ENCODE measurements around the gene NTN4.

Gene NTN4

GRCh38 chr12:95790033-95790916 lies at the start of gene NTN4:
Gene NTN4, minus strand, starts transcription at chr12:95790764. Its CDS starts 455 bp downstream, at chr12:95790309.
- TF ChIP-seq CTCF (conservative IDR thresholded peaks at IDR 0.05; ENCODE audit: control insufficient read depth, insufficient read depth, low read depth, low read length) = no peak
- peak; percentile 26 for DNase-seq (ENCODE audit: low read depth)
- peak within 1 kb of the TSS; percentile 52 for H3K4me3 ChIP-seq (ENCODE audit: control insufficient read depth, low read depth, low read length)

DNA sequence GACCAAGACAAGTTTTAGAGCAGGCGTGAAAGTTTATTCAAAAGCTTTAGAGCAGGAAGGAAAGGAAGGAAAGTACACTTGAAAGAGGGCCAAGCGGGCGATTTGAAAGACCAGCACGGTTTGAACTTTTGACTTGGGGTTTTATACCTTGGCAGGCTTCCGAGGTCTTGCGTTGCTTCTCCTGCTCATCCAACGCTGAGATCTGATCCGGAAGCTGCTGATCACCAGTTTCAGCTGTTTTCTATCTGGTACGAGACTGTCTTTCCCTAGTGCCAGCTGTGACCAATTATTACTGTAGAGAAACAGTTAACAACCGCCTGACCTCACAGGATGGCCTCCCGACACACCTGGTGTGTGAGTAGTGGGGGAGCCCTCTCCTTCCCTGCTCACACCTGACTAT lies 47.6 kb upstream of the NTN4 start:
- no peak for TF ChIP-seq CTCF (conservative IDR thresholded peaks at IDR 0.05; ENCODE audit: control insufficient read depth, insufficient read depth, low read depth, low read length)
- no peak overlapping the region for H3K4me3 ChIP-seq (ENCODE audit: control insufficient read depth, low read depth, low read length)

DNA sequence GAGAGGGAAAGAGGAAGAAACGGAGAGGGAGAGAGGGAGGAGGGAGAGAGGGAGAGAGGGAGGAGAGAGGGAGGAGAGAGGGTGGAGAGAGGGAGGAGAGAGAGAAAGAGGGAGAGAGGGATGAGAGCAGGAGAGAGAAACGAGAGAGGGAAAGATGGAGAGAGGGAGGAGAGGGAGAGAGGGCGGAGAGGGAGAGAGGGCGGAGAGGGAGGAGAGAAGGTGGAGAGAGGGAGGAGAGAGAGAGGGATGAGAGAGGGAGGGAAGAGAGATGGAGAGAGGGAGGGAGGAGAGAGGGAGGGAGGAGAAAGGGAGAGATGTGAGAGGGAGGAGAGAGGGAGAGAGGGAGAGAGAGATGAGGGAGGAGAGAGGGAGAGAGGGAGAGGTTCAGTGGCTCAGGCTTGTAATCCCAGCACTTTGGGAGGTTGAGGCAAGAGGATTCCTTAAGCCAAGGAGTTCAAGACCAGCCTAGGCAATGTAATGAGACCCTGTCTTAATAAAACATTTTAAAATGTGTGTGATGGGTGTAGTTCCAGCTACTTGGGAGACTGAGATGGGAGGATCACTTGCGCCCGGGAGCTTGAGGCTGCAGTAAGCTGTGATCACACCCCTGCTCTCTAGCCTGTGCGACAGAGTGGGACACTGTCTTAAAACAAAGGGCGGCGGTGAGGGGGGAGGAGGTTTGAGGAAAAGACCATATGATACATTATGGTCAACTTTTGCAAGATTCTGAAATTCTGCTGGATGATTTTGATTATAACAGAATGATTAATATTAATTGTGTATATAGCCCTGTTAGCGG lies 46.9 kb upstream of the NTN4 start:
- H3K4me3 ChIP-seq (ENCODE audit: control insufficient read depth, low read depth, low read length) = peak overlapping the region; percentile 1
- TF ChIP-seq CTCF (conservative IDR thresholded peaks at IDR 0.05; ENCODE audit: control insufficient read depth, insufficient read depth, low read depth, low read length) = no peak
- DNase-seq (ENCODE audit: low read depth) = peak; percentile 17

More for the DNA sequence above, 47.6 kb upstream of the NTN4 start:
- DNase-seq (ENCODE audit: low read depth) = peak; percentile 95

DNA sequence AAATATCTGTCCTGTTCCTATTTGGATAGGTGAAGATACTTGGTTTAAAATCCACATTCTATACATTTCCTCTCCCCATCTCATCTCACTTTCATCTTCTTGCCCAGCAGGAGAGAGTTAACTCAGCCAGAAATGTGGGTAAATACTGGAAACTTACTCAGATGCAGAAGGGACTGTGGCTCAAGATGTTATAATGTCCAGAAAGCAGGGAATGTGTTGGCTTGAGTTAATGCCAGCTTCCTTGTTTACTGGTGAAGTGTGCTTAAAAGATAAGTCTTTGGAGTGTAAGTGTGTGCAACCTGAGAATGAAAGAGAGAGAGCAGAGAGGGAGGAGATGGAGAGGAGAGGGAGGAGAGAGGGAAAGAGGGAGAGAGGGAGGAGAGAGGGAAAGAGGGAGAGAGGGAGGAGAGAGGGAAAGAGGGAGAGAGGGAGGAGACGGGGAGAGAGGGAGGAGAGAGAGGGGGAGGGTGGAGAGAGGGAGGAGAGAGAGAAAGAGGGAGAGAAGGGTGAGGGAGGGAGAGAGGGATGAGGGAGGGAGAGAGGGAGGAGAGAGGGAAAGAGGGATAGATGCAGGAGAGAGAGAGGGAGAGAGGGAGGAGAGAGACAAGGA lies 46.2 kb upstream of the NTN4 start:
- TF ChIP-seq CTCF (conservative IDR thresholded peaks at IDR 0.05; ENCODE audit: control insufficient read depth, insufficient read depth, low read depth, low read length) = no peak
- peak overlapping the region; percentile 1 for H3K4me3 ChIP-seq (ENCODE audit: control insufficient read depth, low read depth, low read length)
- peak; percentile 83 for DNase-seq (ENCODE audit: low read depth)

DNA sequence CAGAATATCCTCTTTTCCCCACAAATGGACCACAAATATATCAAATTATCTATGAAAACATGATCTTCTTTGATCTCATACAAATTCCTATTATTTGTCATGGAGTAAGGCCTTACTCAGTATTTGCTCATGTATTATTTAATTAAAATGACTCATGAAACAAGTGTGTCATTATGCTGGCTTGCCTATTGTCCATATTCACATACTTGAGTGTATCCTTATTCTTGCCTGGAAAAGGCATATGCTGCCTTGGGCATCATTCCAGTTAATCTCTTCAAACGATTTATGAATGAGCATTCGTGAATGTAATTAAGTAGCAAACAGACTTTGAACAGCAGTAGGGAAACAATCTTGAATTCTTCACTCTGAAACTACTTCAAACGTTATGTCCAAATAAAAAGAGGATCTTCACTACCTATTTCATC lies 45.6 kb upstream of the NTN4 start:
- TF ChIP-seq CTCF (conservative IDR thresholded peaks at IDR 0.05; ENCODE audit: control insufficient read depth, insufficient read depth, low read depth, low read length) = no peak
- DNase-seq (ENCODE audit: low read depth) = peak; percentile 94
- H3K4me3 ChIP-seq (ENCODE audit: control insufficient read depth, low read depth, low read length) = no peak overlapping the region

- H3K4me3 ChIP-seq (ENCODE audit: control insufficient read depth, low read depth, low read length) = no peak overlapping the region
- no peak for TF ChIP-seq CTCF (conservative IDR thresholded peaks at IDR 0.05; ENCODE audit: control insufficient read depth, insufficient read depth, low read depth, low read length)
- DNase-seq (ENCODE audit: low read depth) = no peak
These were observed 44.0 kb upstream of the NTN4 start for GRCh38 chr12:95834572-95834971.
